GM12873 (cell line): Measurements from ENCODE around the gene HIVEP3.

Experiments used
- TF ChIP-seq, protein P1 (sequence below): IDR thresholded peaks from 2 replicates; pipeline ENCODE4 v1.5.1; 2012; ENCODE audit warnings: low read depth, mild to moderate bottlenecking, moderate library complexity, low read length, control low read depth; ENCODE audit not compliant: insufficient read depth; ENCODE audit errors: missing control alignments

HIVEP3 gene

DNA sequence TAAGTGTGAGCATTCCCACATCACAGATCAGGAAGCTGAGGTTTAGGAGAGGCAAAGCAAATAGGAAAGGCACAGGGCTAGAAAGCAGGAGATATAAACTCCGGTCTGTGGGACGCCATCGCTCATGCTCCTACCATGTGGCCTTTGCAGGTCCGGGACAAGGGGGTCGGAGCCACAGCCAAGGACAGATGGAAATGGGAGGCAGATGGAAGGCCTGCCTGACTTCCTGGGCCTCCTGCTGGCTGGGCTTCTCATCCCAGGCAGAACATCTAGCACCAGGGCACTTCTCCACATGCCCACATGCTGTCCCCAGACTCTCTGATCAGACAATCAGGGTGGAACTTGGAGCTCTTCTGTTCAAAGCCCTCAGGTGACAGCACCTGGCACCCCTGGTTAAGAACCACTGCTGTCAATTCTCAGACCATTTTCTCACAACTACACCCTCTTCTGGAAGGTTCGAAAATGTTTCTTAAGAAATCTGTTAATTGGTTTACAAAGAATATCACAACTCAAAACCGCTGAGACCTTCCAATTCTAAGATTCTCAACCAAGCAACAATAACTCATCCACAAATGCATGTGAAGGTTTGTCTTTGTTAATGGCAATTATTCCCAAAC lies 260.9 kb downstream of the HIVEP3 start:
- TF ChIP-seq, protein P1, sequence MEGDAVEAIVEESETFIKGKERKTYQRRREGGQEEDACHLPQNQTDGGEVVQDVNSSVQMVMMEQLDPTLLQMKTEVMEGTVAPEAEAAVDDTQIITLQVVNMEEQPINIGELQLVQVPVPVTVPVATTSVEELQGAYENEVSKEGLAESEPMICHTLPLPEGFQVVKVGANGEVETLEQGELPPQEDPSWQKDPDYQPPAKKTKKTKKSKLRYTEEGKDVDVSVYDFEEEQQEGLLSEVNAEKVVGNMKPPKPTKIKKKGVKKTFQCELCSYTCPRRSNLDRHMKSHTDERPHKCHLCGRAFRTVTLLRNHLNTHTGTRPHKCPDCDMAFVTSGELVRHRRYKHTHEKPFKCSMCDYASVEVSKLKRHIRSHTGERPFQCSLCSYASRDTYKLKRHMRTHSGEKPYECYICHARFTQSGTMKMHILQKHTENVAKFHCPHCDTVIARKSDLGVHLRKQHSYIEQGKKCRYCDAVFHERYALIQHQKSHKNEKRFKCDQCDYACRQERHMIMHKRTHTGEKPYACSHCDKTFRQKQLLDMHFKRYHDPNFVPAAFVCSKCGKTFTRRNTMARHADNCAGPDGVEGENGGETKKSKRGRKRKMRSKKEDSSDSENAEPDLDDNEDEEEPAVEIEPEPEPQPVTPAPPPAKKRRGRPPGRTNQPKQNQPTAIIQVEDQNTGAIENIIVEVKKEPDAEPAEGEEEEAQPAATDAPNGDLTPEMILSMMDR = no peak

- TF ChIP-seq, protein P1 = no peak
These were observed 261.8 kb downstream of the HIVEP3 start for GRCh38 chr1:41656825-41657500.

DNA sequence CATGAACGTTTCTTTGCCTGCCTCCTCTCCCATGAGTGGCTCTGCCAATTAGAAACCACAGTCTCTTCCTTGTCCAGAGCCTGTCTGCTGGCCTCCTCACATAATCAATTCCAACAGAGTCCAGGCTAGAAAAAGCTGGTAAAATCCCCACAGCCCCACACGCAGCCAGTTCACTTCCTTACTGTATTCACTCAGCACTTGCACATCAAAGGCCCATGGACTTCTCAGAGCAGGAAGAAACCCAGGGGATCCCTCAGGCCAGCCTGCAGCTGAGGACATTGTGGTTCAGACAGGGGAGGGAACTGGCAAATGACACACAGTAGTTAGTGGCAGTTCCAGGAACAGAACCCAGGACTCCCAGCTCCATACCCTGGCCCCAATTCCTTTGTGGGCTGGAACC lies 262.7 kb downstream of the HIVEP3 start:
- TF ChIP-seq, protein P1 = no peak

DNA sequence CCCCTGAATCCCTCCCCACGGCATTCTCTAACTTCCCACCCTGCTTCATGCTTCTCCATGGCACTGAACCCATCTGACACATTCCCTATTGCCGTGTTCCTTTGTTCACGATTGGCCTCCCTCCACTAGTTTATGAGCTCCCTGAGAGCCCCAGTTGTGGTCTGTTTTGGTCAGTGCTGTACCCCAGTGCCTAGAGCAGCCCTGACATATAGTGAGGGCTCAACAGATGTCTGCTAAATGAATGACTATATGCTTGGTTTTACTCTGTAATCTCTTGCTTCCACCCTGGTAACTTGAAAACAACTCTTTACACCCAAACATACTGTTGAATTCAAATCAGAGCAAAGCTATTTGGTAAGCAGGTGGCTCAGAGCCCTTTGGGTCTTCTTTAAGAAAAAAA lies 263.1 kb downstream of the HIVEP3 start:
- TF ChIP-seq, protein P1 = no peak

- TF ChIP-seq, protein P1 = no peak
These were observed 265.1 kb downstream of the HIVEP3 start for GRCh38 chr1:41653574-41653973.

GRCh38 chr1:41652384-41653265 lies 266.1 kb downstream of the HIVEP3 start:
- TF ChIP-seq, protein P1 = no peak
